GM21619 (cell line): Measurements from ENCODE around the gene ALPG.
"Not testable (repeated sequence)": the region's sequence is repeated elsewhere in the genome, so short reads cannot be mapped to it uniquely, and the experiment has no call there.

ENCODE experiments used
- ATAC-seq: cut with Tn5 transposase; IDR thresholded peaks from one replicate; pipeline ENCODE4 v1.9.1; 2021; ENCODE audit not compliant: unreplicated experiment

ALPG gene

GRCh38 chr2:232395586-232395985, 11.1 kb upstream of the ALPG start:
- no peak for ATAC-seq

GRCh38 chr2:232396683-232397082, 10.0 kb upstream of the ALPG start:
- ATAC-seq = no peak

GRCh38 chr2:232398293-232399034, 8.2 kb upstream of the ALPG start:
- ATAC-seq = no peak

- no peak for ATAC-seq
Measured at GRCh38 chr2:232400256-232401015, 6.2 kb upstream of the ALPG start.

GRCh38 chr2:232402518-232402917, 4.1 kb upstream of the ALPG start:
- no peak for ATAC-seq

GRCh38 chr2:232405943-232406510, 617 bp upstream of the ALPG start:
- no peak for ATAC-seq

- not testable (repeated sequence) for ATAC-seq
Measured at GRCh38 chr2:232407428-232408150, 945 bp downstream of the ALPG start.

- not testable (repeated sequence) for ATAC-seq
Measured at GRCh38 chr2:232408269-232408668, 1.6 kb downstream of the ALPG start.

GRCh38 chr2:232409617-232410016, 3.0 kb downstream of the ALPG start:
- ATAC-seq = not testable (repeated sequence)

- ATAC-seq = no peak
Measured at GRCh38 chr2:232410238-232410900, 3.7 kb downstream of the ALPG start.

GRCh38 chr2:232411901-232412629, 5.4 kb downstream of the ALPG start:
- no peak for ATAC-seq

GRCh38 chr2:232412986-232413385, 6.3 kb downstream of the ALPG start:
- ATAC-seq = no peak

GRCh38 chr2:232415138-232415690, 8.6 kb downstream of the ALPG start:
- no peak for ATAC-seq

- no peak for ATAC-seq
Measured at GRCh38 chr2:232415736-232416520, 9.3 kb downstream of the ALPG start.

GRCh38 chr2:232416521-232417470, 10.2 kb downstream of the ALPG start:
- ATAC-seq = no peak

GRCh38 chr2:232417489-232417888, 10.8 kb downstream of the ALPG start:
- no peak for ATAC-seq

- no peak for ATAC-seq
Measured at GRCh38 chr2:232418056-232418455, 11.4 kb downstream of the ALPG start.
